ENCODE data around the gene GALNT14. TPM values are rescaled to one million over a fixed set of nuclear protein-coding genes. Genes with fewer than 3 reads are reported as not detected.

Gene GALNT14
- total and polyA plus RNA-seq, 12 donors, result 0.39 to 8.9 (median 1.7) TPM; not detected in 2

DNA sequence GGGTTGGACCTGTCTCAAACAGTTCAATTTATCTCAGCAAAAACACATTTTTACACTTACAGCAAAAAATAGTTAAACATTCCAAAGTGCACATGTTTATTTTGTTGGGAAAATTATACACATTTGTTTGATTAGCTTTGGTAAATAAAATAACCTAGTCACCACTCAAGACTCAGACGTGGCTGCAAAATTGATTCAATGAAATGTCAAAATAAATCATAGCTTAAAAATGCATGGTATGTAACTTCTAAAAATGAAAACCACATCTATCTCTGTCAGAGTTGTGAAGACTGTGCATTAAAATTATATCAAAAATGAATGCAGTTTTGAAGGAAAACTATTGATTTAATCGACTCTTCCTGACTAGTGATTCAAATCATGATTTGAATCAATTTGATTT is 56.7 kb downstream of the GALNT14 start:
- Histone ChIP-seq H3K27ac (no peak overlapping the region), H3K27me3 (no peaks in the 10 kb centered on the region), H3K36me3 (replicated peaks in 1 of 2) (no peaks in the 10 kb centered on the region), H3K4me3 (no peak overlapping the region), H3K4me1 (replicated peaks in 1 of 2) (no peaks in the 10 kb centered on the region), H3K9me3 (replicated peaks in 1 of 3) (no peaks in the 10 kb centered on the region)
- no peak for TF ChIP-seq POLR2A (IDR thresholded peaks at IDR 0.05)
- TF ChIP-seq, protein P1, sequence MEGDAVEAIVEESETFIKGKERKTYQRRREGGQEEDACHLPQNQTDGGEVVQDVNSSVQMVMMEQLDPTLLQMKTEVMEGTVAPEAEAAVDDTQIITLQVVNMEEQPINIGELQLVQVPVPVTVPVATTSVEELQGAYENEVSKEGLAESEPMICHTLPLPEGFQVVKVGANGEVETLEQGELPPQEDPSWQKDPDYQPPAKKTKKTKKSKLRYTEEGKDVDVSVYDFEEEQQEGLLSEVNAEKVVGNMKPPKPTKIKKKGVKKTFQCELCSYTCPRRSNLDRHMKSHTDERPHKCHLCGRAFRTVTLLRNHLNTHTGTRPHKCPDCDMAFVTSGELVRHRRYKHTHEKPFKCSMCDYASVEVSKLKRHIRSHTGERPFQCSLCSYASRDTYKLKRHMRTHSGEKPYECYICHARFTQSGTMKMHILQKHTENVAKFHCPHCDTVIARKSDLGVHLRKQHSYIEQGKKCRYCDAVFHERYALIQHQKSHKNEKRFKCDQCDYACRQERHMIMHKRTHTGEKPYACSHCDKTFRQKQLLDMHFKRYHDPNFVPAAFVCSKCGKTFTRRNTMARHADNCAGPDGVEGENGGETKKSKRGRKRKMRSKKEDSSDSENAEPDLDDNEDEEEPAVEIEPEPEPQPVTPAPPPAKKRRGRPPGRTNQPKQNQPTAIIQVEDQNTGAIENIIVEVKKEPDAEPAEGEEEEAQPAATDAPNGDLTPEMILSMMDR (IDR thresholded peaks at IDR 0.05), result no peak
- no peak for DNase-seq
- intact Hi-C loops (cut with DNase I), result no loop called here
- WGBS, 4 donors, result 47 to 54% (median 53%) methylated on average over 2 of the region's 2 CpGs

DNA sequence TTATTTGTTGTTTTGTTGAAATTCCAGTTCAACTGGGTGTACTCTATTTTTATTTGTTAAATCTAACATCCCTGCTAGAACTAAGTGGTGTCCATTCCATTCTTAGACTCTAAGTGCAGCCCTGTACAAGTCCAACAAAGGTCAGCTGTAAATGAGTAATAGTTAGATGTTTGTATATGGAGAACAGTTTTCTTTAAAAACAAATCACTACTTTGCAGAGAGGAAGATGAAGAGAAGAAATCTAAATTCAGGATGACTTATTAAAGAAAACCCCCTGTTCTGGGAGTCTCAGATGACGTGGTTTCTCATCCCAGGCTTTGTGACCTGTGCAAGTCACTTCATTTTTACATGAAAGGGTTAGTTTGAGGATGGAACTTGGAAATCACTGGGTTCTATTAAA is 57.9 kb downstream of the GALNT14 start:
- WGBS, 4 donors, result 64 to 86% (median 75%) methylated on average over 1 of the region's 1 CpG
- intact Hi-C loops (cut with DNase I), result no loop called here

DNA sequence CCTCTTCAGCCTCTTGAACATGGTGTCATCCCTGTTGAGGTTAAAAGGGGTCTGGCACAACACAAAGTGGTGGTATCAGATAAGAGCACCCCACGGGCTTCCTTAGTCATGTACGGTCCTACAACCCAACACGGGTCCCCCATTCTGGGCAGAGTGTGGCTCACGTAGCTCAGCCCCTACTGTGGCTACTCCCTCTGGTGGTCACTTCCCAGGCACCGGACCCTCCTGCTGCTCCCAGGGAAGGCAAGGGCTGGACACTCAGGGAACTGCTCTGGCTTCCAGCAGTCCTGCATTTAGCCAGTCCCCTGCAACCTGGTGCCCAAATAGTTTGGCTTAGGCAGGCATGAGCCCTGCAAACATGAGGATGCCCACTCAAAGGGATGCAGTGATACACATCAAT is 58.6 kb downstream of the GALNT14 start:
- TF ChIP-seq POLR2A (IDR thresholded peaks at IDR 0.05), result no peak
- TF ChIP-seq, protein P1 (IDR thresholded peaks at IDR 0.05), result no peak
- no peaks in the 10 kb centered on the region for H3K9me3 ChIP-seq (replicated peaks in 1 of 3)
- WGBS, 4 donors, result 72 to 77% (median 74%) methylated on average over 5 of the region's 5 CpGs

More for the DNA sequence above, 57.9 kb downstream of the GALNT14 start:
- Histone ChIP-seq H3K4me1 (replicated peaks in 1 of 2) (no peaks in the 10 kb centered on the region), H3K36me3 (replicated peaks in 1 of 2) (no peaks in the 10 kb centered on the region), H3K4me3 (no peak overlapping the region), H3K27ac (no peak overlapping the region), H3K27me3 (no peaks in the 10 kb centered on the region), H3K9me3 (replicated peaks in 1 of 3) (no peaks in the 10 kb centered on the region)
- no peak for TF ChIP-seq POLR2A (IDR thresholded peaks at IDR 0.05)
- TF ChIP-seq, protein P1 (IDR thresholded peaks at IDR 0.05), result no peak
- no peak for DNase-seq

DNA sequence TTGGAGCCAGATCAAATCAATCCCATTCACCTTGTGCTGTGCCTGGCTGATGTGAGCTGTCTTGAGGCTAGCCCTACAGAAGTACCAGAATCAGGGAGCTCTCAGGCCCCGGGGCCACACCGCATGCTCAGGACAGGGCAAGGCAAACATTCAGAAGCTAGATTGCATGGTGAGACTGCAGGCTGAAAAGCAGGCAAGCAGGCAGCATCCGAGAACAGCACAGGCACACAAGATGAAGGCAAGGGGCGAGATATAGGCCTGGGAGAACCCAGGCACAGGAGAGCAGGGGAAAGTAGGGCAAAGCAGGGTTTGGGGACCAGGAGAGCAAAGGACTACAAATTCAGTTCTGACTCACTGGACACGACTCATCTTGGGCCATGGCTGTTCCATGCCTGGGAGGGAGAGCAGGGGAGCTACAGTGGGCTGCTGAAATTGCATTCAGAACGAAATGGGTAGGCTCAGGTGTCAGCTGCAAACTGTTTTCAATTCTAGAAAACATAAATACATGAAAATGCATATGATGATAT is 59.6 kb downstream of the GALNT14 start:
- WGBS, 4 donors, result 63 to 83% (median 78%) methylated on average over 6 of the region's 6 CpGs
- Histone ChIP-seq H3K9me3 (replicated peaks in 1 of 3) (no peaks in the 10 kb centered on the region), H3K27ac (no peak overlapping the region), H3K36me3 (replicated peaks in 1 of 2) (no peaks in the 10 kb centered on the region), H3K4me1 (replicated peaks in 1 of 2) (no peaks in the 10 kb centered on the region), H3K4me3 (no peak overlapping the region), H3K27me3 (no peaks in the 10 kb centered on the region)
- intact Hi-C loops (cut with DNase I), result no loop called here
- DNase-seq, result no peak
- TF ChIP-seq, protein P1 (IDR thresholded peaks at IDR 0.05), result no peak
- TF ChIP-seq POLR2A (IDR thresholded peaks at IDR 0.05), result no peak

More for the DNA sequence above, 58.6 kb downstream of the GALNT14 start:
- DNase-seq, result no peak
- H3K4me3 ChIP-seq, result no peak overlapping the region
- no peaks in the 10 kb centered on the region for H3K36me3 ChIP-seq (replicated peaks in 1 of 2)
- H3K27me3 ChIP-seq, result no peaks in the 10 kb centered on the region
- no peak overlapping the region for H3K27ac ChIP-seq
- H3K4me1 ChIP-seq (replicated peaks in 1 of 2), result no peaks in the 10 kb centered on the region
- intact Hi-C loops (cut with DNase I), result no loop called here

Data from adrenal gland (tissue), 12 donors.